MM.1S (cell line): Measurements from ENCODE around the gene IFRD2.

Source experiments
- EZH2 ChIP-seq: fragments of 300-600 bp; sonication (generic); optimal IDR thresholded peaks from 2 replicates; pipeline ENCODE3; 2017; ENCODE audit warnings: low read depth, mild to moderate bottlenecking, antibody characterized with exemption, low read length, mixed read lengths
- TF ChIP-seq, protein P1 (sequence below): fragments of 300-600 bp; sonication (generic); IDR thresholded peaks from 2 replicates; pipeline ENCODE4 v1.5.1; 2016; ENCODE audit warnings: antibody characterized with exemption, low read length, mixed read lengths

- TF ChIP-seq, protein P1, sequence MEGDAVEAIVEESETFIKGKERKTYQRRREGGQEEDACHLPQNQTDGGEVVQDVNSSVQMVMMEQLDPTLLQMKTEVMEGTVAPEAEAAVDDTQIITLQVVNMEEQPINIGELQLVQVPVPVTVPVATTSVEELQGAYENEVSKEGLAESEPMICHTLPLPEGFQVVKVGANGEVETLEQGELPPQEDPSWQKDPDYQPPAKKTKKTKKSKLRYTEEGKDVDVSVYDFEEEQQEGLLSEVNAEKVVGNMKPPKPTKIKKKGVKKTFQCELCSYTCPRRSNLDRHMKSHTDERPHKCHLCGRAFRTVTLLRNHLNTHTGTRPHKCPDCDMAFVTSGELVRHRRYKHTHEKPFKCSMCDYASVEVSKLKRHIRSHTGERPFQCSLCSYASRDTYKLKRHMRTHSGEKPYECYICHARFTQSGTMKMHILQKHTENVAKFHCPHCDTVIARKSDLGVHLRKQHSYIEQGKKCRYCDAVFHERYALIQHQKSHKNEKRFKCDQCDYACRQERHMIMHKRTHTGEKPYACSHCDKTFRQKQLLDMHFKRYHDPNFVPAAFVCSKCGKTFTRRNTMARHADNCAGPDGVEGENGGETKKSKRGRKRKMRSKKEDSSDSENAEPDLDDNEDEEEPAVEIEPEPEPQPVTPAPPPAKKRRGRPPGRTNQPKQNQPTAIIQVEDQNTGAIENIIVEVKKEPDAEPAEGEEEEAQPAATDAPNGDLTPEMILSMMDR: no peak
- no peak for TF ChIP-seq EZH2
These were observed 22.6 kb upstream of the IFRD2 start for GRCh38 chr3:50314816-50315215.
